GM18502 (cell line): ENCODE data around the gene EVX1.

ENCODE experiments used
- ATAC-seq: cut with Tn5 transposase; IDR thresholded peaks from one replicate; pipeline ENCODE4 v1.9.1; 2021; ENCODE audit warnings: mild to moderate bottlenecking; ENCODE audit not compliant: unreplicated experiment, poor library complexity

Gene EVX1

GRCh38 chr7:27224983-27225934, 17.3 kb upstream of the EVX1 start:
- no peak for ATAC-seq

- ATAC-seq = no peak
Observed at GRCh38 chr7:27229448-27229847, 13.2 kb upstream of the EVX1 start.

DNA sequence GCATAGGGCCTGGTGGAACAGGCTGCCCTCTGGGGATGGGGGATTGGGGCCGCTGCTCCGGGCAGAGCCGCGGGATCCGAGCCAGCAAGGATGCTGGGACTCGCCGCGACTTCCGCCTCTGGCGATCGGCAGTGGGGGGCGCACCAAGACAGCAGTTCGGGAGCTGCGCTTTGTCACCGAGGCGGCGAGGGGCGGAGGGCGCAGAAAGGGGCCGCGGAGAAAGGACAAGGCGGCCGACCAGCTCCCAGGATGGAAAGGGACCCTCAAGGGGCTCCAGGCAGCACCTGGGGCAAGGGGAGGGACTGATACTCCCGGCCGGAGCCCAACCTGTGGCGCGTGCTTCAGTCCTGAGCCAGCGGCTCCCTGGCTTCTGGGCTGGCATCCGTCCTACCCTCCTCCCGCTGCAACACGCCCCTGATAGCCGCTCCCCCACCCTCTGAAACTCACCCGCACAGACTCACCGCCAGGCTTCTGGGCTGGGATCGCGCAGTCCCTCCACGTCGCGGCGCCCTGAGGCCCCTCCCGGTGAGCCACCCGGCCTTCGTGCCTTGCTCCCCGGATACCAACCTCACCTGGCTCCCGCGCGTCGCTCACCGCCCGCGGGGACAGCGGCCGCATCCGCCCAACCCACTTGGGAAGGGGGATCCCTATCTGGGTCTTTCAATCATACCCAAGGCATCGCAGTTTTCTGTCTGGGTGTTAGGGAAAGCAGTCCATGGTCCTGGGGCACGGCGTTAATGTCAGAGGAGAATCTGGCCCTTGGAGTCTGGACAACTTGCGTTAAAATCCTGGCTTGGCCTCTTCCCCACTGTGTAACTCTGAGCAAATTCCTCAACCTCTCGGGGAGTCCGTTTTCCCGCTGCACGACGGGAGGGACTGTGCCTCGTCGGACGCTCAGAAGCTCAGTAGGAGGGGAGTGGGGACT, 7.0 kb upstream of the EVX1 start:
- no peak for ATAC-seq

- no peak for ATAC-seq
Observed at GRCh38 chr7:27237735-27238334, 4.8 kb upstream of the EVX1 start.

- ATAC-seq = no peak
Observed at GRCh38 chr7:27238979-27239386, 3.6 kb upstream of the EVX1 start.

DNA sequence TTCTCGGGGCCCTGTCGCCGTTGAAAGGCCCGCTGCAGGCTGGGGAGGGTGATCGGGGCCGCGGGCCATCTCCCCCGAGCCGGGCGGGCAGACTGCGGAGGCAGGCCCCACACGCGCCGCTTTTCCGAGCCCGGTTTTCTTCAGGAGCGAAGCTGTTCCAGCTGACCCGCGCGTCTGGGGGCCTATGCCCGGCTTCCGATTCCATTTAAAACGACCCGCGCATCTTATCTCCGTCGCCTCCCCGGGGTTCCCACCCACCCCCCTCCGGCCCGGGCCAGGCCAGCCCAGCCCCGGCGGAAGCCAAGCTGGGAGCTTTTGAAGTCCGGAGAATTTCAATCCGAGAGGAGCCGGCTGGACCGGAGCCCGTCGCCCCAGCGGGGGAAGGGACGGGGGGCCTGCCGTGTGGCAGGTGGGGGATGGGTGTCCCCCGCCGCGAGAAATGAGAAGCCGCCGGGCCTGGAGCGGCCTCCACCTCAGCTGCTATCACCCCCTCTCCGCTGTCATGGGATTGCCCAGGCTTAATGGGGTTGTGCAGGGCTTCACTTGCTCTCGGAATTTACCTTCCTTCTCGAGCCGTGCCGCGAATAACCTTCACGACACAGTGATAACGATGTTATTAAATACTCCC, 3.1 kb upstream of the EVX1 start:
- no peak for ATAC-seq

DNA sequence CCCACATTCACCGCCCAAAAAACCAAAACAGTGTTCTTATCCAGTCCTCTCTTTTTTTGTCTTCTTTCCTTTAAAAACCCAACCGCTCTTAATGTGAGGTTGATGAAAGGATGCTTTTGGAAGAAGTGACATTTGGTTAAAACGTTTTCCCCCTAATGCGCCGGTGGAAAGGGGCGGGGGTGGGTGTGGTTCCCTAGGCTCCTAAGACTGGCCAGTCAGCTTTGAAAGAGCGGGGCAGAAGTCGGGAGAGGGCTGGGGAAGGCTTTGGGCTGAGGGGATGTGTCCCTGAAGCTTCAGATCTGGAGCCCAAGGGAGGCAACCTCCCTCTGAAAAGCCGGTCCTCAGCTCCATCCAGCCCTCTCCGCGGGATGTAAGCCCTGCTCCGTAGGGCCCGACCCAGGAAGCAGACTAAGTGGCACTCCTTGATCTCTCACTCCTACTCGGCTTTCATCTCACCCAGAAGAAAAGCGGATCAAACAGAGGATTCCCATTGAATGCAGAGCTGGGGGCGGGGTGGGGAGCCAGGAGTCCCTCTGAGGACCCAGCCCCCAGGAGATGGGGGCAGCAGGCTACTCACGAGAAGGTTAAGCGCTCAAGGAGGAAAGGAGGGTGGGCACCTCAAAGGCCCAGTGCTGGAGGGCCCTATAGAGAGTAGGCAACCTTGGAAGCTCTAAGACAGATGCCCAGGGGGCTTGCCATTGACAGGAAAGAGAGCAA, 2.4 kb upstream of the EVX1 start:
- ATAC-seq = no peak

DNA sequence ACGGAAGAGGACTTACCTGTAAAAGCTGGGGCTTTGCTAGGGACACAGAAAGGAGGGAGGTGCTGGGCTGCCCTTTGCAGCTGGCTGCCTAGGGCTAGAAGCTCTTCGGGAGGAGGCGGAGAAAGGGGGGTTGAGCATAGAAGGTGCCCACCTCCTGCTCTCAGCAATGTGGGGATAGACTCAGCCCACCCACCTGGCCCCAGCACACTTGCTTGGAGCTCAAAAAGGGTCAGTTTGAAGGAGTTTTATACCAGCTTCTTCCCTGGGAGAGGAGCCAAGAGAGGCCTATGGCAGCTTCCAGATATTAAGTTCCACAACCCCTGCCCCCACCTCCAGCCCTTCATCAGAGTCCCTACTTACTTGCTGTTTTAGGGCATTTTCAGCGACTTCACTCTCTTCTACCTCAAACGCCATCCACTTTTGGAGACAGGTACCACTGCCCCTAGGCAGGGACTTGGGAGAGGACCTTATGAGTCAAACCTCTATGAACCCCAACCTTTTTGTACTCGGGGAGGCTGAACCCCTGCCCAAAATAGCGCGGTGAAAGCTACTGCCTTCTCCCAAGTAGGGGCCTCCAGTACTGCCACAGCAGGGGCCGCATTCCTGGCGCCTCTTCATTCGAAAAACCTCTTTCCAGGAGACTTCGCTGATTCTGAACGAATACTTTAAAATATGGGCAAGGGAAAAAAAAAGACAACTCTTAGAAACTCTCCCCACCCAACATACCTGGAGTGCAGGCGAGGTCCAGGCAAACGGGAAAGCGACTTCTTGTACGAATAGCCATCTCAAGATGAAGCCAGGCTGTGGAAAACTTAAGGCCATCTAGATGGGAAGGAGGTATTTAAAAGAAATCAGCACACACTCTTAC, 1.2 kb upstream of the EVX1 start:
- ATAC-seq = no peak

DNA sequence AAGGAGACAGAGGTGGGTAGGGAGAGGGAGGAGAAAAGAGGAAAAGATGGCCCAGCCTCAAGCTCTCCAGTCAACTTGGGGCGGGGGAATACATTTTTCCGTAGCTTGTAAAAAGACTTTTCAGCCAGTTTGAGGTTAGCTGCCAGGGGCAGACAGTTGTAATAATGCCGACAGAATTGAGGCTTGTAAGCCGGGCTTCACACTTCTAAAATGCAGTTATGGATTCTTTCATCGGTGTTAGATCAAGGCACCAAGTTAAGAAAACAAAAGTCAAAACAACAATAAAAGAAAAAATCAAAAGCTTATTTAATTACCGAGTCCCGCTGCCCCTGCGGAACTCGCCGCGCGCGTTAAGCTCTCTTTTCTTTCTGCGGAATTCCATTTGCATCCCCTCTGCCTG, 448 bp upstream of the EVX1 start:
- no peak for ATAC-seq

DNA sequence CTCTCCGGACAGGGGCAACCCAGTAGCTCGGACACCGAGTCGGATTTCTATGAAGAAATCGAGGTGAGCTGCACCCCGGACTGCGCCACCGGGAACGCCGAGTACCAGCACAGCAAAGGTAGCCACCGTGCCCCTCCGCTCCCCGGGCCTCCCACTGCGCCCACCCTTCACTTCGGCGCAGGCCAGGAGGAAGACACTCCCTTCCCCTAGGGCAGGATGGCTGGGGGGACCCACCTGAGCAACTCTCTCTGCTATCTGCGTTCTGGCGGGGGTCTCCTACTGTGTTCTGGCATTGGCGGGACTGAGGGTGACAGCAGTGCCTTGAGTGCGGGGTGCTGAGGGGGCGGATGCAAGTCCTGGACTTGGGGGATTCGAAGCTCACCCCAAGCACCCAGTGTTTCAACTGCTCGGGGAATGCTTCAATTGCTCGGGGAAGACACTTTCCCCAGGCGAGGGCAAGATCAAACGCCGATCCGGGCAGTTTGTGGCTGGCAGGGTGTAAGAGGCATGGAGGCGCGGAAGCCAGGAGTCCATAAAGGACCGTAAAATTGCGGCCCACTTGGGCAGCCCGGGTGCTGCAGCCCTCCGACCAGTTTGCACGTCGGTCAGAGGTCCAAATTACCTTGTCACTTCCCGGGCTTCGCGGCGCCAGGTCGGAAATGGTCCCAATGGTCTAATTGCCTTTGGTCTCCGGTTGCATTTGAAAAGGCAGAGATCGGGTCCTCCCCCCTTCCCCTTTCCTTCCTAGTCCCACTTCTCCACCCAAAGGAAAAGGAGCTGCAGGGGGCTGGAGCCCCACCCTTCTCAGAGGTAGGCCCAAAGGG, 950 bp downstream of the EVX1 start:
- ATAC-seq = no peak

DNA sequence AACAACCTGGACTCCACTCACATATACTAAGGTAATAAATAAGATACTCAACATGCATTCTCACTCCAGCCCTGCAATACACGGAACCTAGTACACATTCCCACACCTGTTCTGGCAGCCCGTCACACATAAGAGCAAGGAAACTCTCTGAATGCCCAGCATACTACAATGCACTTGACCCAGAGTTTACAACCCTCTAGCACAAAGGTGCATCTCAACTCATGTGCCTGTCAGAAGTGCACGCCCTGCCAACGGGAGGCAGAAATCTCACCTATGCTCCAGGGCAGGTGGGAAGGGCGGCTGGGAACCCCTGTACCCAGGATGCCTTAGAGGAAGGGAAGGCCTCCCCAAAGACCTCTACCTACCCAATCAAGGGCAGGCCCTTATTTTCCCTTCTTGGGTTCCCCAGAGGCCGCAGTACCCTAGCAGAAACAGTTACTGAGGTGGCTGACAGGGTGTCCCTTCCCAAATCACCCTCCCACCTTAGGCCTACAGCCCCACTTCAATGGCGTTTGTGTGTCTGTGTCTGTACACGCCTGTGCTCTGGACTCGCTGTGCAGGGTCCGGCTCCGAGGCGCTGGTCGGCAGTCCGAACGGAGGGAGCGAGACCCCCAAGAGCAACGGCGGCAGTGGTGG, 2.0 kb downstream of the EVX1 start:
- no peak for ATAC-seq

DNA sequence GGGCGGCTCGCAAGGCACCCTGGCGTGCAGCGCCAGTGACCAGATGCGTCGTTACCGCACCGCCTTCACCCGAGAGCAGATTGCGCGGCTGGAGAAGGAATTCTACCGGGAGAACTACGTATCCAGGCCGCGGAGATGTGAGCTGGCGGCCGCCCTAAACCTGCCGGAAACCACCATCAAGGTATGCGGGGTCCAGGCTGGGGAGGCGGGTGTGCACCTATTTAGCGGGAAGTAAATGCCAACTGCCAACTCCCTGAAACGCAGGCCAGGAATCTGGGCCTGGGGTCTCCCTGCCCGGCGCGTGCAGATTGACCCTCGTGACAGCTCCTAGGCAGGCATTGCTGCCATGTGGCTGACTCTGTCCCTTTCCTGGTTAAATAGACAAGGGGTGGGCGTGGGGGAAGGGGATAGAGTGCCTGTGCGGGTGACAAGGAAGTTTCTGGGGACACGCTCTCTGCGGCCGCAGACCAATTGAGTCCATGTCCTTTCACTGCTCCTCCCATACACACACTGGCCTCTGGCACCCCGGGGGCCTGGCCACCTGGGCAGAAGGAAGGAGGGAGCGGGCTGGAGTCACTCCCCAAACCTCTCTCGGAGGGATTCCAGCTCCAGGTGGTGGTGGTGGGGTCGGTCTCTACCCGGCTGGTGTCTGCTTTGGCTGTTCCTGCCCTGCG, 2.7 kb downstream of the EVX1 start:
- ATAC-seq = no peak

DNA sequence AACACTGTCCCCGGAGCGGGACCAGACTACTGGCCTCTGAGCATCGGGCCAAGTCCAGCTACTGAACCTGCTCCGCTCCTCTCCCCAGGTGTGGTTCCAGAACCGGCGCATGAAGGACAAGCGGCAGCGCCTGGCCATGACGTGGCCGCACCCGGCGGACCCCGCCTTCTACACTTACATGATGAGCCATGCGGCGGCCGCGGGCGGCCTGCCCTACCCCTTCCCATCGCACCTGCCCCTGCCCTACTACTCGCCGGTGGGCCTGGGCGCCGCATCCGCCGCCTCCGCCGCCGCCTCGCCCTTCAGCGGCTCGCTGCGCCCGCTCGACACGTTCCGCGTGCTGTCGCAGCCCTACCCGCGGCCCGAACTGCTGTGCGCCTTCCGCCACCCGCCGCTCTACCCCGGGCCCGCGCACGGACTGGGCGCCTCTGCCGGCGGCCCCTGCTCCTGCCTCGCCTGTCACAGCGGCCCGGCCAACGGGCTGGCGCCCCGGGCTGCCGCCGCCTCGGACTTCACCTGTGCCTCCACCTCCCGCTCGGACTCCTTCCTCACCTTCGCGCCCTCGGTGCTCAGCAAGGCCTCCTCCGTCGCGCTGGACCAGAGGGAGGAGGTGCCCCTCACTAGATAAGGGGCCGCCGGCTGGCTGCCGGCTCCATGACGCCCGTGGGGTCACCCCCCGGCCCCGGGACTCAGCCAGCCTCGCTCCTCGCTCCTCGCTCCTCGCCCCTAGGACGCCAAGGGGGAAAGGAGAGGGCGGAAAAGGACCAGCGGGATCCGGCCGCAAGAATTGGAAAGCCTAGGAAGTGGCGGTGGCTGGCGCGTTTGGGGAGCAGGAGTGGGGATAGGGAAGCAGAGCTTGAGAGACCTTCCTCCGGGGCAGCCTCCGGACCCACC, 3.4 kb downstream of the EVX1 start:
- no peak for ATAC-seq

DNA sequence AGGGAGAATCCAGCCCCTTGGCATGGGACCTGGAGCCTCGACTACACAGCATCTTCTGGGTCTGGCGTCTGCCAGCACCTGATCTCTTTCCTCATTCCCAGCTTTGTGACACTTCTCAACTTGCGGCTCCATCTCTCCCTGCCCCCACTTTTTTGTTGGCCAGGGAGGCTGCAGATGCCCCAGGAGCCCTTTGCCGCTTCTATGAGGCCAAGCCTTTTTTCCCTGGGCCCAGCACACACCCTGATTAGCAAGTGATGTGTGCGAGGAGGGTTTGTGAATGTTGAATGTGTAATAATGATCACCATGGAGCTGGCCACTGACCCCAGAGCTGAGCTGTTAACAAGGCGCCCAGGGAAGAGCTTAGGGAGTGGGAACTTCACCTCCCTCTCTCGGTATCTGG, 4.4 kb downstream of the EVX1 start:
- no peak for ATAC-seq

- no peak for ATAC-seq
Observed at GRCh38 chr7:27247452-27248426, 5.1 kb downstream of the EVX1 start.
